ACC112 (cell line): ENCODE measurements around the gene TRMT61A.

Experiments used
- H2AFZ ChIP-seq: fragments of 200-600 bp; sonication (generic); one replicate; pipeline ENCODE4 v1.6.0; 2017; ENCODE audit warnings: antibody characterized with exemption, low read length; ENCODE audit not compliant: unreplicated experiment
- H3K27ac ChIP-seq: fragments of 200-600 bp; sonication (generic); 2 replicates; pipeline ENCODE4 v1.5.1; 2014; ENCODE audit warnings: low read depth, mild to moderate bottlenecking, antibody characterized with exemption, low read length, moderate library complexity
- H3K27me3 ChIP-seq: fragments of 200-600 bp; sonication (generic); 2 replicates; pipeline ENCODE4 v1.6.1; 2014; ENCODE audit warnings: mild to moderate bottlenecking, antibody characterized with exemption, low read length, moderate library complexity, mixed read lengths; ENCODE audit not compliant: insufficient read depth
- H3K36me3 ChIP-seq: fragments of 200-600 bp; sonication (generic); 2 replicates; pipeline ENCODE4 v1.6.1; 2016; ENCODE audit warnings: mild to moderate bottlenecking, antibody characterized with exemption, low read length, moderate library complexity, mixed read lengths; ENCODE audit not compliant: insufficient read depth
- H3K4me1 ChIP-seq: fragments of 200-600 bp; sonication (generic); one replicate; pipeline ENCODE4 v1.6.1; 2016; ENCODE audit warnings: low read length, mixed read lengths; ENCODE audit not compliant: insufficient read depth, unreplicated experiment, control insufficient read depth
- H3K4me3 ChIP-seq: fragments of 200-600 bp; sonication (generic); 2 replicates; pipeline ENCODE4 v1.5.1; 2014; ENCODE audit warnings: mild to moderate bottlenecking, low read depth, low read length
- H3K79me2 ChIP-seq: fragments of 200-600 bp; sonication (generic); one replicate; pipeline ENCODE4 v1.6.0; 2016; ENCODE audit warnings: low read length; ENCODE audit not compliant: control insufficient read depth, unreplicated experiment, insufficient read depth

The TRMT61A gene

GRCh38 chr14:103517721-103518421 lies 11.1 kb upstream of the TRMT61A start:
- Histone ChIP-seq H3K4me1 (peaks cover 22% of the 10 kb centered on the region), H2AFZ (no peak overlapping the region), H3K27ac (no peak overlapping the region), H3K79me2 (no peaks in the 10 kb centered on the region), H3K27me3 (peaks cover 12% of the 10 kb centered on the region; the same call in 1 of the 2 replicates), H3K4me3 (no peak overlapping the region), H3K36me3 (no peaks in the 10 kb centered on the region)

- Histone ChIP-seq H2AFZ (no peak overlapping the region), H3K27me3 (peaks cover 19% of the 10 kb centered on the region), H3K27ac (no peak overlapping the region), H3K79me2 (no peaks in the 10 kb centered on the region), H3K4me3 (no peak overlapping the region), H3K4me1 (peaks cover 24% of the 10 kb centered on the region), H3K36me3 (no peaks in the 10 kb centered on the region)
Measured at GRCh38 chr14:103518422-103519042, 10.5 kb upstream of the TRMT61A start.

- peaks cover 23% of the 10 kb centered on the region for H3K27me3 ChIP-seq
- H2AFZ ChIP-seq: no peak overlapping the region
- H3K4me3 ChIP-seq: no peak overlapping the region
- H3K79me2 ChIP-seq: no peaks in the 10 kb centered on the region
- H3K36me3 ChIP-seq: no peaks in the 10 kb centered on the region
- H3K27ac ChIP-seq: peak overlapping the region; percentile 21; the same call in 1 of the 2 replicates
- H3K4me1 ChIP-seq: peaks cover 24% of the 10 kb centered on the region
Measured at GRCh38 chr14:103519043-103519836, 9.8 kb upstream of the TRMT61A start.

GRCh38 chr14:103519837-103520212 lies 9.2 kb upstream of the TRMT61A start:
- Histone ChIP-seq H3K79me2 (no peaks in the 10 kb centered on the region), H3K27me3 (peaks cover 23% of the 10 kb centered on the region), H3K27ac (peak overlapping the region; percentile 21; the same call in 1 of the 2 replicates), H2AFZ (no peak overlapping the region), H3K4me1 (peaks cover 24% of the 10 kb centered on the region), H3K4me3 (no peak overlapping the region), H3K36me3 (no peaks in the 10 kb centered on the region)

GRCh38 chr14:103520269-103520656 lies 8.7 kb upstream of the TRMT61A start:
- Histone ChIP-seq H3K79me2 (no peaks in the 10 kb centered on the region), H3K27me3 (peaks cover 23% of the 10 kb centered on the region), H3K27ac (no peak overlapping the region), H3K4me3 (peak overlapping the region; percentile 84), H3K36me3 (no peaks in the 10 kb centered on the region), H2AFZ (no peak overlapping the region), H3K4me1 (peaks cover 24% of the 10 kb centered on the region)

- Histone ChIP-seq H3K4me1 (peaks cover 24% of the 10 kb centered on the region), H2AFZ (no peak overlapping the region), H3K27ac (no peak overlapping the region; the same call in 1 of the 2 replicates)
Measured at GRCh38 chr14:103520657-103521437, 8.1 kb upstream of the TRMT61A start.

GRCh38 chr14:103521438-103521950 lies 7.5 kb upstream of the TRMT61A start:
- H3K4me1 ChIP-seq: peaks cover 30% of the 10 kb centered on the region
- H3K36me3 ChIP-seq: no peaks in the 10 kb centered on the region
- H3K79me2 ChIP-seq: no peaks in the 10 kb centered on the region
- peaks cover 23% of the 10 kb centered on the region for H3K27me3 ChIP-seq
- H3K4me3 ChIP-seq: peak overlapping the region; percentile 84
- no peak overlapping the region for H2AFZ ChIP-seq
- no peak overlapping the region; the same call in 1 of the 2 replicates for H3K27ac ChIP-seq

More at GRCh38 chr14:103520657-103521437, 8.1 kb upstream of the TRMT61A start:
- H3K27me3 ChIP-seq: peaks cover 23% of the 10 kb centered on the region
- H3K79me2 ChIP-seq: no peaks in the 10 kb centered on the region
- no peaks in the 10 kb centered on the region for H3K36me3 ChIP-seq
- peak overlapping the region; percentile 84 for H3K4me3 ChIP-seq

- no peak overlapping the region for H2AFZ ChIP-seq
Measured at GRCh38 chr14:103521951-103522563, 6.9 kb upstream of the TRMT61A start.

GRCh38 chr14:103522649-103523574 lies 6.1 kb upstream of the TRMT61A start, which contains the start of gene CKB:
Gene CKB, minus strand, starts transcription at chr14:103522830. Its CDS starts 337 bp downstream, at chr14:103522493.
- Histone ChIP-seq H3K4me1 (peaks cover 42% of the 10 kb centered on the region), H3K79me2 (no peaks in the 10 kb centered on the region), H2AFZ (no peak within 1 kb of the TSS), H3K27me3 (peaks cover 23% of the 10 kb centered on the region), H3K4me3 (peak within 1 kb of the TSS; percentile 84), H3K36me3 (no peaks in the 10 kb centered on the region), H3K27ac (no peak within 1 kb of the TSS)

More at GRCh38 chr14:103521951-103522563, 6.9 kb upstream of the TRMT61A start:
- Histone ChIP-seq H3K27ac (no peak overlapping the region), H3K79me2 (no peaks in the 10 kb centered on the region), H3K4me1 (peaks cover 35% of the 10 kb centered on the region), H3K27me3 (peaks cover 23% of the 10 kb centered on the region), H3K36me3 (no peaks in the 10 kb centered on the region), H3K4me3 (peak overlapping the region; percentile 84)
